Natural killer cell (primary cell): ENCODE data around the gene SF3B2. TPM values are rescaled to one million over a fixed set of nuclear protein-coding genes. Genes with fewer than 3 reads are reported as not detected.

ENCODE experiments used
- ATAC-seq, 3 donors: fragments of 150-1000 bp in 2 of 3; fragments of 200-7000 bp in 1 of 3; cut with Tn5 transposase; 1 replicate in 1 of 3; 2 replicates in 2 of 3; pipeline ENCODE4 v1.10.0; 2021; ENCODE audit warnings: mild to moderate bottlenecking in 2 of 3, moderate library complexity in 2 of 3
- DNase-seq, 2 donors: peaks; one replicate each; pipeline versions ENCODE4 v3.0.0 to v3.0.0-alpha.2; 2013 to 2021; ENCODE audit warnings: mixed read lengths in 1 of 2
- H3K27ac ChIP-seq: one replicate; pipeline ENCODE4 v1.5.1; 2013; ENCODE audit warnings: mild to moderate bottlenecking, low read length
- H3K27me3 ChIP-seq: one replicate; pipeline ENCODE4 v1.6.1; 2013; ENCODE audit warnings: low read length; ENCODE audit not compliant: control insufficient read depth, insufficient read depth
- H3K36me3 ChIP-seq: one replicate; pipeline ENCODE4 v1.6.1; 2013; ENCODE audit warnings: low read length; ENCODE audit not compliant: control insufficient read depth, insufficient read depth
- H3K4me1 ChIP-seq: one replicate; pipeline ENCODE4 v1.6.1; 2013; ENCODE audit warnings: low read length; ENCODE audit not compliant: control insufficient read depth, insufficient read depth
- H3K4me3 ChIP-seq: one replicate; pipeline ENCODE4 v1.5.1; 2013; ENCODE audit warnings: low read length
- H3K9me3 ChIP-seq: one replicate; pipeline ENCODE4 v1.6.1; 2013; ENCODE audit warnings: low read length; ENCODE audit not compliant: control insufficient read depth, insufficient read depth
- H3K27ac Mint-ChIP-seq, 2 donors: one replicate each; pipeline ENCODE4 v1.8.0; 2022; ENCODE audit warnings: mild to moderate bottlenecking in 2 of 2, mixed read lengths in 2 of 2, moderate library complexity in 1 of 2
- H3K27me3 Mint-ChIP-seq, 2 donors: one replicate each; pipeline ENCODE4 v1.8.0; 2022; ENCODE audit warnings: low read depth in 2 of 2, mixed read lengths in 2 of 2
- H3K36me3 Mint-ChIP-seq: one replicate; pipeline ENCODE4 v1.8.0; 2022; ENCODE audit warnings: mixed read lengths
- H3K4me1 Mint-ChIP-seq, 2 donors: one replicate each; pipeline ENCODE4 v1.8.0; 2022; ENCODE audit warnings: mixed read lengths in 2 of 2
- H3K4me3 Mint-ChIP-seq: one replicate; pipeline ENCODE4 v1.8.0; 2022; ENCODE audit warnings: mild to moderate bottlenecking, moderate library complexity, mixed read lengths
- H3K9me3 Mint-ChIP-seq, 2 donors: one replicate each; pipeline ENCODE4 v1.8.0; 2022; ENCODE audit warnings: mixed read lengths in 2 of 2
- CTCF ChIP-seq: fragments of 200-600 bp; IDR thresholded peaks from one replicate; pipeline ENCODE4 v1.8.0; 2022; ENCODE audit warnings: antibody characterized with exemption
- WGBS: methylation state at CpG from one replicate; pipeline ENCODE4 v1.1.7; 2013; ENCODE audit warnings: missing lambda C conversion rate; ENCODE audit not compliant: insufficient coverage; 5-methylcytosine and 5-hydroxymethylcytosine counted together
- intact Hi-C: fragments of 100-400 bp; cut with micrococcal nuclease; formaldehyde crosslinking; loops from one replicate; pipeline ENCODE4 v1.14.2; 2022
- total RNA-seq, 4 donors: library from RNA; stranded (reverse); fragments of 120-200 nt in 1 of 4; gene quantifications; one replicate each; pipeline versions ENCODE4 v1.2.3 to v1.2.4, GENCODE V29; 2013 to 2022

Gene SF3B2
- total RNA-seq, 3 donors from 2014 or later (not counting 1 experiment from before 2014, with no cell fraction given), result 249 to 269 (median 253) TPM

GRCh38 chr11:66004186-66004585, 48.0 kb upstream of the SF3B2 start:
- Mint-ChIP-seq H3K27me3 (no peaks in the 10 kb centered on the region), H3K4me1 (peaks cover 22 to 34% of the 10 kb centered on the region in 2 donors), H3K9me3 (no peaks in the 10 kb centered on the region), H3K4me3 (no peak overlapping the region), H3K27ac (no peak overlapping the region), H3K36me3 (no peaks in the 10 kb centered on the region)
- Histone ChIP-seq H3K27me3 (no peaks in the 10 kb centered on the region), H3K36me3 (peaks cover 25% of the 10 kb centered on the region), H3K9me3 (no peaks in the 10 kb centered on the region), H3K4me3 (no peak overlapping the region), H3K27ac (no peak overlapping the region), H3K4me1 (peaks cover 24% of the 10 kb centered on the region)
- intact Hi-C loops, result loop anchor here (5.0 kb wide), 2 partner anchors 292 to 392 kb away; partner anchors contain the start of genes KAT5 and MAP3K11
- WGBS, result 89% methylated on average over 4 of the region's 4 CpGs
- DNase-seq, result no peak
- no peak for TF ChIP-seq CTCF
- no peak for ATAC-seq

GRCh38 chr11:66006134-66006890, 45.9 kb upstream of the SF3B2 start:
- 96% methylated on average over 12 of the region's 13 CpGs for WGBS
- Mint-ChIP-seq H3K9me3 (no peaks in the 10 kb centered on the region), H3K36me3 (no peaks in the 10 kb centered on the region), H3K27ac (no peak overlapping the region), H3K4me1 (peaks cover 16 to 25% of the 10 kb centered on the region in 2 donors), H3K27me3 (peaks cover 4 to 7% of the 10 kb centered on the region in 2 donors), H3K4me3 (no peak overlapping the region)
- no peak for TF ChIP-seq CTCF
- ATAC-seq (no peak), DNase-seq (no peak)
- H3K9me3 ChIP-seq, result no peaks in the 10 kb centered on the region
- H3K27ac ChIP-seq, result no peak overlapping the region
- H3K4me1 ChIP-seq, result peaks cover 13% of the 10 kb centered on the region
- no peak overlapping the region for H3K4me3 ChIP-seq
- peaks cover 13% of the 10 kb centered on the region for H3K36me3 ChIP-seq
- intact Hi-C loops, result no loop called here
- H3K27me3 ChIP-seq, result peaks cover 5% of the 10 kb centered on the region

- Mint-ChIP-seq H3K27me3 (peaks cover 4 to 7% of the 10 kb centered on the region in 2 donors), H3K9me3 (no peaks in the 10 kb centered on the region), H3K27ac (no peak overlapping the region), H3K4me1 (peaks cover 11 to 20% of the 10 kb centered on the region in 2 donors), H3K4me3 (no peak overlapping the region), H3K36me3 (no peaks in the 10 kb centered on the region)
- no peak for DNase-seq
- H3K36me3 ChIP-seq, result peaks cover 13% of the 10 kb centered on the region
- no peak for ATAC-seq
- no peak overlapping the region for H3K27ac ChIP-seq
- 93% methylated on average over 4 of the region's 4 CpGs for WGBS
- peaks cover 10% of the 10 kb centered on the region for H3K4me1 ChIP-seq
- no peaks in the 10 kb centered on the region for H3K9me3 ChIP-seq
- peaks cover 9% of the 10 kb centered on the region for H3K27me3 ChIP-seq
- TF ChIP-seq CTCF, result no peak
- H3K4me3 ChIP-seq, result no peak overlapping the region
- intact Hi-C loops, result no loop called here
Observed at GRCh38 chr11:66006891-66007176, 45.3 kb upstream of the SF3B2 start.

GRCh38 chr11:66007201-66007634, 44.9 kb upstream of the SF3B2 start:
- Mint-ChIP-seq H3K9me3 (no peaks in the 10 kb centered on the region), H3K4me3 (no peak overlapping the region), H3K27ac (no peak overlapping the region), H3K4me1 (peaks cover 7 to 16% of the 10 kb centered on the region in 2 donors), H3K36me3 (no peaks in the 10 kb centered on the region), H3K27me3 (peaks cover 4 to 7% of the 10 kb centered on the region in 2 donors)
- peaks cover 13% of the 10 kb centered on the region for H3K36me3 ChIP-seq
- H3K9me3 ChIP-seq, result no peaks in the 10 kb centered on the region
- no peak overlapping the region for H3K27ac ChIP-seq
- ATAC-seq (no peak), DNase-seq (no peak)
- no peak for TF ChIP-seq CTCF
- intact Hi-C loops, result no loop called here
- H3K27me3 ChIP-seq, result peaks cover 10% of the 10 kb centered on the region
- no peak overlapping the region for H3K4me3 ChIP-seq
- WGBS, result 77% methylated on average over 5 of the region's 5 CpGs
- H3K4me1 ChIP-seq, result peaks cover 13% of the 10 kb centered on the region
